Measurements from ENCODE around the gene KYAT1.

KYAT1 gene

GRCh38 chr9:128829477-128830251, 52.1 kb downstream of the KYAT1 start, which contains the start of gene SPOUT1:
Gene SPOUT1, minus strand, starts transcription at chr9:128829794. Its CDS starts 14 bp downstream, at chr9:128829780.
- H3K79me2 ChIP-seq (ENCODE audit: insufficient read depth, low read length) = peaks cover 23% of the 10 kb centered on the region
- H3K4me1 ChIP-seq (ENCODE audit: insufficient read depth, low read length) = peaks cover 30% of the 10 kb centered on the region
- TF ChIP-seq CTCF (IDR thresholded peaks at IDR 0.05; ENCODE audit: borderline replicate concordance, extremely low read depth, low read length, poor library complexity, severe bottlenecking) = no peak
- TF ChIP-seq EZH2 (IDR thresholded peaks at IDR 0.05; ENCODE audit: borderline replicate concordance, low read depth, low read length, severe bottlenecking) = no peak
- H3K36me3 ChIP-seq (ENCODE audit: insufficient read depth, low read length) = peaks cover 48% of the 10 kb centered on the region
- H3K27ac ChIP-seq (ENCODE audit: low read length) = peak within 1 kb of the TSS; percentile 82
- DNase-seq (peak; percentile 95), ATAC-seq (ENCODE audit: insufficient read depth, low read depth) (peak; percentile 96)
- no peaks in the 10 kb centered on the region for H3K9me3 ChIP-seq (ENCODE audit: insufficient read depth, low read length, severe bottlenecking)
- H3K4me2 ChIP-seq (ENCODE audit: insufficient read depth, low read length) = peak within 1 kb of the TSS; percentile 88
- peak within 1 kb of the TSS; percentile 87 for H2AFZ ChIP-seq (ENCODE audit: low read depth, low read length)
- peak within 1 kb of the TSS; percentile 74 to 91 for H3K4me3 ChIP-seq (ENCODE audit: low read depth in 1 of 2, low read length in 2 of 2)
- H3K27me3 ChIP-seq (ENCODE audit: insufficient read depth, low read length, poor library complexity) = no peaks in the 10 kb centered on the region
- H3K9ac ChIP-seq (ENCODE audit: low read depth, low read length) = peak within 1 kb of the TSS; percentile 87
- no peaks in the 10 kb centered on the region for H4K20me1 ChIP-seq (ENCODE audit: insufficient read depth, low read length)

- peaks cover 23% of the 10 kb centered on the region for H3K79me2 ChIP-seq (ENCODE audit: insufficient read depth, low read length)
- DNase-seq = no peak
- peaks cover 30% of the 10 kb centered on the region for H3K4me1 ChIP-seq (ENCODE audit: insufficient read depth, low read length)
- H3K4me2 ChIP-seq (ENCODE audit: insufficient read depth, low read length) = peak overlapping the region; percentile 88
- ATAC-seq (ENCODE audit: insufficient read depth, low read depth) = no peak; the same call in 1 of the 3 replicates
- no peak for TF ChIP-seq CTCF (IDR thresholded peaks at IDR 0.05; ENCODE audit: borderline replicate concordance, extremely low read depth, low read length, poor library complexity, severe bottlenecking)
- no peak for TF ChIP-seq EZH2 (IDR thresholded peaks at IDR 0.05; ENCODE audit: borderline replicate concordance, low read depth, low read length, severe bottlenecking)
- no peaks in the 10 kb centered on the region for H4K20me1 ChIP-seq (ENCODE audit: insufficient read depth, low read length)
- no peaks in the 10 kb centered on the region for H3K9me3 ChIP-seq (ENCODE audit: insufficient read depth, low read length, severe bottlenecking)
- peak overlapping the region; percentile 82 for H3K27ac ChIP-seq (ENCODE audit: low read length)
- H3K36me3 ChIP-seq (ENCODE audit: insufficient read depth, low read length) = peaks cover 53% of the 10 kb centered on the region
- H2AFZ ChIP-seq (ENCODE audit: low read depth, low read length) = peak overlapping the region; percentile 87
- H3K9ac ChIP-seq (ENCODE audit: low read depth, low read length) = peak overlapping the region; percentile 87
- no peaks in the 10 kb centered on the region for H3K27me3 ChIP-seq (ENCODE audit: insufficient read depth, low read length, poor library complexity)
- peak overlapping the region; percentile 74 to 91; a peak in 3 of 4 replicates for H3K4me3 ChIP-seq (ENCODE audit: low read depth in 1 of 2, low read length in 2 of 2)
These were observed 52.9 kb downstream of the KYAT1 start for GRCh38 chr9:128828719-128829452.

- Histone ChIP-seq H3K79me2 (ENCODE audit: insufficient read depth, low read length) (peaks cover 23% of the 10 kb centered on the region), H2AFZ (ENCODE audit: low read depth, low read length) (no peak overlapping the region), H3K36me3 (ENCODE audit: insufficient read depth, low read length) (peaks cover 57% of the 10 kb centered on the region), H3K9ac (ENCODE audit: low read depth, low read length) (peak overlapping the region; percentile 87), H3K4me2 (ENCODE audit: insufficient read depth, low read length) (peak overlapping the region; percentile 88), H4K20me1 (ENCODE audit: insufficient read depth, low read length) (no peaks in the 10 kb centered on the region), H3K27ac (ENCODE audit: low read length) (peak overlapping the region; percentile 82), H3K27me3 (ENCODE audit: insufficient read depth, low read length, poor library complexity) (no peaks in the 10 kb centered on the region), H3K9me3 (ENCODE audit: insufficient read depth, low read length, severe bottlenecking) (no peaks in the 10 kb centered on the region), H3K4me1 (ENCODE audit: insufficient read depth, low read length) (peaks cover 30% of the 10 kb centered on the region), H3K4me3 (ENCODE audit: low read depth in 1 of 2, low read length in 2 of 2) (peak overlapping the region; percentile 74 to 91; a peak in 3 of 4 replicates)
- ATAC-seq (ENCODE audit: insufficient read depth, low read depth) (no peak), DNase-seq (no peak)
- TF ChIP-seq EZH2 (IDR thresholded peaks at IDR 0.05; ENCODE audit: borderline replicate concordance, low read depth, low read length, severe bottlenecking) = no peak
- TF ChIP-seq CTCF (IDR thresholded peaks at IDR 0.05; ENCODE audit: borderline replicate concordance, extremely low read depth, low read length, poor library complexity, severe bottlenecking) = peak; percentile 16
These were observed 53.5 kb downstream of the KYAT1 start for GRCh38 chr9:128828267-128828666.

Data from DND-41 (cell line).